GM21576 (cell line): ENCODE measurements around the gene SEC63.
"Not testable (repeated sequence)": the region's sequence is repeated elsewhere in the genome, so short reads cannot be mapped to it uniquely, and the experiment has no call there.

Source experiments
- ATAC-seq: cut with Tn5 transposase; IDR thresholded peaks from one replicate; pipeline ENCODE4 v1.9.1; 2021; ENCODE audit warnings: mild to moderate bottlenecking, moderate library complexity; ENCODE audit not compliant: unreplicated experiment

Gene SEC63

GRCh38 chr6:107932580-107932979 is 25.4 kb downstream of the SEC63 start:
- no peak for ATAC-seq

DNA sequence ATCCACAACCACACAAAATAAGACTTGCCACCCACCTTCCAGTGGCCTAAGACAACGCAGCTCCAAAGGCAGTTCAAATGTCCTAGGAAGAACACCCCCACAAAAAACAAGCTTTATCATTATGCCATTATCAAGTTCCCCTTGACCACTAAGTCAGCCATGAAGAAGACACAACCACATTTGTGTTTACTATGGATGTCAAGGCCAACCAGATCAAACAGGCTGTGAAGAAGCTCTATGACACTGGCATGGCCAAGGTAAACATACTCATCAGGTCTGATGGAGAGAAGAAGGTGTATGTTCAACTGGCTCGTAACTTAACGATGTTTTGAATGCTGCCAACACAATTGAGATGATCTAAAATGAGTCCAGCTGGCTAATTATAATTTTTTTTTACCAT is 26.1 kb downstream of the SEC63 start:
- no peak for ATAC-seq

GRCh38 chr6:107928984-107929383 is 29.0 kb downstream of the SEC63 start:
- ATAC-seq = no peak

DNA sequence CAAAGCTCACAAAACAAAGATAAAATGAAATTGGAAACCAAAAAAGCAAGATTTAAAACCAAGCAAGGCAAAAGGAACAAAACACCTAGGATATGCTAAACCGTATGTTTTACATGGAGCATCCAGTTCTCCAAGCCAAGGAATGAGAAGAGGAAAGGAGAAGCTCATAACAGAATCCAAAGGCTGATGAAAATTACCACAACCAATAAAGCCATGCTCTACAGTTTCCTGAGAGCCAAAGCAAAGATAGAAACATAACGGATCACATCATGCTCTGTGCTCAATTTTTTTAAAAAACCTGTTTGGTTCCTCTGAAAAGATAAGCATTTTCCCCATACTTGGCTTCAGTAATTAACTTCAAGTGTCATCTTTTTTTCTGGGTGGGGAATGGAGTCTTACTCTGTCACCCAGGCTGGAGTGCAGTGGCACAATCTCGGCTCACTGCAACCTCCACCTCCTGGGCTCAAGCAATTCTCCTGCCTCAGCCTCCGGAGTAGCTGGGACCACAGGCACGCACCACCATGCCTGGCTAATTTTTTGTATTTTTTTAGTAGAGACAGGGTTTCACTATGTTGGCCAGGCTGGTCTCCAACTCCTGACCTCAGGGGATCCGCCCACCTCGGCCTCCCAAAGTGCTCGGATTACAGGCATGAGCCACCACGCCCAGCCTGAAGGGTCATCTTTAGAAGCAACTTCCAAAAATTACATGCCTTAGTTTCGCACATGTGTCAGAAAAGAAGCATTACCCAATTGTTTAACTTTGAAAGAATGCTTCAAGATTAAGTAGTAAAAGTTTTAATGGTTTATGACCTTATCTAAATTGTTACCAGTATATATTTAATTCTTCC is 31.1 kb downstream of the SEC63 start:
- ATAC-seq = not testable (repeated sequence)

- ATAC-seq = peak; percentile 52
These were observed 40.3 kb downstream of the SEC63 start for GRCh38 chr6:107917451-107918375.

DNA sequence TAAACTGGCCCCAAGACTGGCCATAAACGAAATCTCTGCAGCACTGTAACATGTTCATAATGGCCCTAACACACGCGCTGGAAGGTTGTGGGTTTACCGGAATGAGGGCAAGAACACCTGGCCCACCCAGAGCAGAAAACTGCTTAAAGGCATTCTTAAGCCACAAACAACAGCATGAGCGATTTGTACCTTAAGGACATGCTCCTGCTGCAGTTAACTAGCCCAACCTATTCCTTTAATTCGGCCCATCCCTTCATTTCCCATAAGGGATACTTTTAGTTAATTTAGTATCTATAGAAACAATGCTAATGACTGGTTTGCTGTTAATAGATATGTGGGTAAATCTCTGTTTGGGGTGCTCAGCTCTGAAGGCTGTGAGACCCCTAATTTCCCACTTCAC is 41.0 kb downstream of the SEC63 start:
- ATAC-seq = not testable (repeated sequence)

GRCh38 chr6:107911692-107912091 is 46.3 kb downstream of the SEC63 start:
- no peak for ATAC-seq

DNA sequence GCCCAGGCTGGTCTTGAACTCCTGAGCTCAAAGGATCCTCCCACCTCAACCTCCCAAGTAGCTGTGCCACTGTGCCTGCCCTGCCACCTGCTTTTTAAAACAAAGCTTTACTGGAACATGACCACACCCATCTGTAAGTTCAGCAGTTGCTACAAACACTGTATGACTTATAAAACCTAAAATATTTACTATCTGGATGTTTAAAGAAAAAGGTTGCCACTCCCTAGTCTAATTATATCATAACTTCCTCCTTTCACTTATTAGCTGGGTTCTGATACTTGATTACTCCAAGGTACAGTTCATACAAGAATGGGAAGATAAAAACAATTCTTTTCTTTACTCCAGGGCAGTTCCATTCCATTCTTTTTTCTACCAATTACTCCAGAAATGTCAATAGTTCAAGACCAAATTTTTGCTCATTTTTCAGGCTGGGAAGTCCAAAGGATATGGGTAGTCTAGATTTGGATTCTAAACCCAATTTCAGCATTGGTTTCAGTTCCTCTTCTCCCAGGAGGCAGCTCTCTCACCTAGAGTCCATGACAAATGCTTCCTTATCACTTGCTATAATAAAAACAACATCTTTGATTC is 63.1 kb downstream of the SEC63 start:
- peak; percentile 67 for ATAC-seq

GRCh38 chr6:107890431-107890830 is 67.6 kb downstream of the SEC63 start:
- ATAC-seq = not testable (repeated sequence)

DNA sequence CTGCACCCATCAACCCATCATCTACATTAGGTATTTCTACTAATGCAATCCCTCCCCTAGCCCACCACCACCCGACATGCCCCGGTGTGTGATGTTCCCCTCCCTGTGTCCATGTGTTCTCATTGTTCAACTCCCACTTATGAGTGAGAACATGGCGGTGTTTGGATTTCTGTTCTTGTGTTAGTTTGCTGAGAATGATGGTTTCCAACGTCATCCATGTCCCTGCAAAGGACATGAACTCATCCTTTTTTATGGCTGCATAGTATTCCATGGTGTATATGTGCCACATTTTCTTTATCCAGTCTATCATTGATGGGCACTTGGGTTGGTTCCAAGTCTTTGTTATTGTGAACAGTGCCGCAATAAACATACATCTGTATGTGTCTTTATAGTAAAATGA is 72.1 kb downstream of the SEC63 start:
- ATAC-seq = not testable (repeated sequence)

GRCh38 chr6:107879941-107880340 is 78.1 kb downstream of the SEC63 start:
- ATAC-seq = no peak

DNA sequence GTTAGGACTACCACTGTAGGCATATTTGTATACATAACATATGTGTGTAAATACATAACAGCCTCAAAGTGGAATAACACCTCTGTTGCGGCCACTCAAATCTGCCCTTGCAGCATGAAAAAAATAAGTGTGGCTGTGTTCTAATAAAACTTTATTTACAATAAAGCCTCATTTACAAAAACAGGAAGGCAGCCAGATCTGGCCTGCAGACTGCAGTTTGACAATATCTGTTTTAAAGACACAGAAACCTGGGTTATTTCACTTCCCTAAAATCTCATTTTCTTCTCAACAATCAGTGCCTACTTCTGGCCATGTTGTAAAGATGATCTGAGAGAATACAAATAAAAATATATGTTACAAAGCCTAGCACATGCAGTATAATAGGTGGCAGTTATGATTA is 80.0 kb downstream of the SEC63 start:
- peak; percentile 90 for ATAC-seq

- ATAC-seq = no peak
These were observed 86.0 kb downstream of the SEC63 start for GRCh38 chr6:107871976-107872375.

DNA sequence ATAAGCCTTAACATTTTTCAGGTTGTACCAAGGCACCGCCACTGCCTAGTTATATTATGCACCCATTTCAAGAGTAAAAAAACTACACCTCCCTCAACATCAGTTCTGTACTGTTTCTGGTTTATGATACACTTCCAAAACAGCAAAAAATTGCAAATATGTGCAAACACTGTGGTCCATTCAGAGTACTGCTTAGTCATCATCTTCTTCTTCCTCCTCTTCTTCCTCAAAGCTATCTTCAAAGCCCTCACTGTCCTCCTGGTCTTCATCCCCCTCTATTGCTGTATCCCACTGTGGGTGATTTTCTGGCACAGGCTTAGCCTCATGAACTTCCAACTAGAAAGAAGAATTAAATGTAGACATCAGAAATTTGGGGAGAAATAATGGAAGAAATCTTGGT is 86.5 kb downstream of the SEC63 start:
- ATAC-seq = not testable (repeated sequence)

DNA sequence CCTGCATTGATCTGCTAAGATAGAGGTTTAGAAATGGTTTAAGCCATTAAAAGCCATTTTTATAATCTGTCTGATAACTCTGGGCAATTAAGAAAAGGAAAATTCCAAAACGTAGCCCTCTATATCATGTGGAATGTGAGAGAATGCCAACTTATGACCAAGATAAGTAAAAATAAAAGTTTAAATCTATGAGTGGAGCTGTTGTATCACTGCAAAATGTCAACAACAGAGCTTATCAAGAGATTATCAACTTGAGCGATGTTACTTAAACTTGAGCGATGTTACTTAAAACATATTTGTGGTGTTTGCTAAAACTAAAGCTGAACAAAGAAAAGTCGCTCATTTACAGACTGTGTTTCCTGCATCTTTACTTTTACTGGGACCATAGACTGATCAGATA is 87.0 kb downstream of the SEC63 start:
- ATAC-seq = no peak

GRCh38 chr6:107870381-107870780 is 87.6 kb downstream of the SEC63 start:
- no peak for ATAC-seq

GRCh38 chr6:107869871-107870270 is 88.1 kb downstream of the SEC63 start:
- ATAC-seq = no peak

DNA sequence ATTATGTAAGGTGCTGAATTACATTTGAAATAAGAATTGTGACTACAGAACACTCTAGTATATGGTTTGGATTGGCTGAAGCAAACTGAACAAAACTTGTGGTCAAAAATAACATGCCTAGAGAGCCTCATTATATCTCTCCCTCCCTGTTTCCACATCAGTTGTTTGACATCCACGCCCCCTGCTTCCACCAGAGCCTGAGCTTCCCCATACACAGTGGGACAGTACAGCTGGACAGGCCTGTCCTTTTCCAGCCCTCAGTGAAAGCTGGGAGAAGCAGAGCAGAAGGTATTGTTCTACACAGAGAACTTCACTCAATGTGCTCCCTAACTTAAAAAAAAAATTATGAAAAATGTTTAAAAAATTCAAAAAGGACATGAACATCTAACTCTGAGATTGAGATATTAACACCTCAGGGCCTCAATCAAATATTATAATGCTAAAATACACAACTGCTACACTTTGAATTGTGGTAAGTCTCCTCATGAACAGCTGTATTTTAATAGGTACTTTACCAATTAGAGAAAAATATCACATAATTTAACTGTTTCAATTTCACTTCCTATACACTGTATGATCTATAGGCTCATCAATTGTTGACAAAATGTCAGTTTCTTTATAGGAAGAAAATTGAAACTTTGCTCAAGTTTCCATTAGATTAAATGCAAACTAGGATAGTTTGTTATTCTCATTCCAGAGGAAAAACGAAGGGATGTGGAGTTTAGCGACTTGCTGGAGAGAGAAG is 89.0 kb downstream of the SEC63 start:
- ATAC-seq = no peak

DNA sequence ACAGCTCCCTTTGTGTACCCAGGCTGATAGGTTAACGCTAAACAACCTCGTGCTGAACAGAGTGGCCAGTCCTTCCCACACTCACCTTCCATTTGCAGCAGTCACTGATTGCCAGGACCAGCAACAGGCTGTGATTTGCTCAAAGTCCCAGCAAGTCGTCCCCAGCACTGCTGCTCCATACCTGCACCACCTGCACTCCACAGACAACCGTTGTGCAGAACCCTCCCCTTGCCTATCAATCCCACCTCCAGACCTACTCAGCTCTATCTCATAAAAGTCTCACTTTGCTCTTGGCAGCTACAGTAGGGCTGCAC is 90.7 kb downstream of the SEC63 start:
- no peak for ATAC-seq

- ATAC-seq = no peak
These were observed 91.3 kb downstream of the SEC63 start for GRCh38 chr6:107866606-107867301.
